Measurements from ENCODE around the gene APCDD1. TPM values are rescaled to one million over a fixed set of nuclear protein-coding genes. Genes with fewer than 3 reads are reported as not detected.

Gene APCDD1
- total RNA-seq, 1 donor from 2014 or later = 171 TPM

DNA sequence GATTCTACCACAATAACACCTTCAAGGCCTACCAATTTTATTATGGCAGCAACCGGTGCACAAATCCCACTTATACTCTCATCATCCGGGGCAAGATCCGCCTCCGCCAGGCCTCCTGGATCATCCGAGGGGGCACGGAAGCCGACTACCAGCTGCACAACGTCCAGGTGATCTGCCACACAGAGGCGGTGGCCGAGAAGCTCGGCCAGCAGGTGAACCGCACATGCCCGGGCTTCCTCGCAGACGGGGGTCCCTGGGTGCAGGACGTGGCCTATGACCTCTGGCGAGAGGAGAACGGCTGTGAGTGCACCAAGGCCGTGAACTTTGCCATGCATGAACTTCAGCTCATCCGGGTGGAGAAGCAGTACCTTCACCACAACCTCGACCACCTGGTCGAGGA, 17.1 kb downstream of the APCDD1 start:
- H3K4me1 Mint-ChIP-seq (ENCODE audit: low read depth, unreplicated experiment) = peaks cover 26% of the 10 kb centered on the region
- no peak overlapping the region for H3K4me3 Mint-ChIP-seq (ENCODE audit: unreplicated experiment)
- peaks cover 3% of the 10 kb centered on the region for H3K27me3 Mint-ChIP-seq (ENCODE audit: unreplicated experiment)
- TF ChIP-seq CTCF (IDR thresholded peaks at IDR 0.05; ENCODE audit: partially characterized antibody, unreplicated experiment) = no peak
- peaks cover 2% of the 10 kb centered on the region for H3K9me3 Mint-ChIP-seq (ENCODE audit: unreplicated experiment)
- no peak overlapping the region for H3K27ac Mint-ChIP-seq (ENCODE audit: unreplicated experiment)
- no peak for DNase-seq
- H3K36me3 Mint-ChIP-seq (ENCODE audit: unreplicated experiment) = peaks cover 22% of the 10 kb centered on the region

DNA sequence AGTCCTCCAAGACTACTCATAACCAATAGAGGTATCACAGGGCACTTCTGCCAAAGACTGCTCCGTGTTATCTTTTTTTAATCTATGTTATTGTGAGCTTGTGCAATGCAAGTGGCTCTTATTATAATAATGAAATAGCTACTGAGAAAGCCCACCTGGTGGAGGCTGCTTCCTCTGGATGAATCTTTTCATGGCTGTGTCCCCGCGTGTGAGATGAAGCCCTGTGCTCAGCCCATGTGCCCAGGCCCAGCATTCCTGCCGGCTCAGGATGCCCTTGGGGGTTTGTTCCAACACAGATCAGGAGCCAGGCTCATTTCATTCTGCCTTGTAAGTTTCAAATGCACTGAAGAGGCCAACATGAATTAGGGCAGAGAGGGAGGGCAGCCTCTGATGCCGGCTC, 18.7 kb downstream of the APCDD1 start:
- TF ChIP-seq CTCF (IDR thresholded peaks at IDR 0.05; ENCODE audit: partially characterized antibody, unreplicated experiment) = no peak
- no peak for DNase-seq
- Mint-ChIP-seq H3K27me3 (ENCODE audit: unreplicated experiment) (peaks cover 3% of the 10 kb centered on the region), H3K9me3 (ENCODE audit: unreplicated experiment) (peaks cover 2% of the 10 kb centered on the region), H3K36me3 (ENCODE audit: unreplicated experiment) (peaks cover 22% of the 10 kb centered on the region), H3K4me3 (ENCODE audit: unreplicated experiment) (no peak overlapping the region), H3K4me1 (ENCODE audit: low read depth, unreplicated experiment) (peaks cover 22% of the 10 kb centered on the region), H3K27ac (ENCODE audit: unreplicated experiment) (no peak overlapping the region)

DNA sequence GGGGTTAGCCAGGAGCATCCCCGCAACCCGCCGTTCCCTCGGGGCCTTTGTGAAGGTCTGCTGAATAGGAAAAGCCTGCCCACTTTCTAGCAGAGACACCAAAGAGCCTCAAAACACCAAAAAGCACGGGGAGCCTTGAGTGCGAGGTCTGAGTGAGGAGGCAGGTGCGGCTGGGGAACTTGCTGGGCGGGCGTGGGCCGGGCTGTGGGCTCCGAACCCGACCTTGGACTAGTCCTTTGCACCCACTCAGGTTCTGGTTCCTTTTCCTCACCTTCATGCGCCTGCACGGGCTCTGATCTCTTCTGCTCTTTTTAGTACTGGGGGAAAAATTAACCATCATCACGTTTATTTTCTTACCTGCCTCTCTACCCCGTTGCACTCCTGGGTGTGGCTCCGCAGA, 19.9 kb downstream of the APCDD1 start:
- peaks cover 3% of the 10 kb centered on the region for H3K27me3 Mint-ChIP-seq (ENCODE audit: unreplicated experiment)
- no peak for DNase-seq
- no peak overlapping the region for H3K4me3 Mint-ChIP-seq (ENCODE audit: unreplicated experiment)
- peaks cover 2% of the 10 kb centered on the region for H3K9me3 Mint-ChIP-seq (ENCODE audit: unreplicated experiment)
- no peak for TF ChIP-seq CTCF (IDR thresholded peaks at IDR 0.05; ENCODE audit: partially characterized antibody, unreplicated experiment)
- peaks cover 16% of the 10 kb centered on the region for H3K4me1 Mint-ChIP-seq (ENCODE audit: low read depth, unreplicated experiment)
- H3K27ac Mint-ChIP-seq (ENCODE audit: unreplicated experiment) = no peak overlapping the region
- peaks cover 19% of the 10 kb centered on the region for H3K36me3 Mint-ChIP-seq (ENCODE audit: unreplicated experiment)

DNA sequence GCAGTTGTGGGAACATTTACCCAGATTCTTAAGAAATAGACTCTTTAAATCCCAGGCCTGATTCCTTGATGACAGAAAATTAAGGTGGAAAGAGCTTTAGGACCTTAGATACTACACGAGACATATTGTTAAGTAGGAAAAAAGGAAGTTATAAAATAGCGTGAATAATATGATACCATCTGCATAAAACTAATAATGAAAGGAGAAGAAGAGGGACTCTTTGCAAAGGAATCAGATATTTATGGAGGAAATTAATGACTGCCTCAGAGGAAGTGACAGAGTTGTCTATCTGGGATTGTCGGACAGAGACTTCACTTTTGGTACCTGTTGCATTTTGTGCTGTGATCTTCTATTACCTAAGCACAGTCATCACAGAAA, 20.8 kb downstream of the APCDD1 start:
- peaks cover 19% of the 10 kb centered on the region for H3K36me3 Mint-ChIP-seq (ENCODE audit: unreplicated experiment)
- no peak overlapping the region for H3K4me3 Mint-ChIP-seq (ENCODE audit: unreplicated experiment)
- peaks cover 3% of the 10 kb centered on the region for H3K27me3 Mint-ChIP-seq (ENCODE audit: unreplicated experiment)
- H3K27ac Mint-ChIP-seq (ENCODE audit: unreplicated experiment) = no peak overlapping the region
- H3K9me3 Mint-ChIP-seq (ENCODE audit: unreplicated experiment) = peaks cover 2% of the 10 kb centered on the region
- no peak for TF ChIP-seq CTCF (IDR thresholded peaks at IDR 0.05; ENCODE audit: partially characterized antibody, unreplicated experiment)
- DNase-seq = no peak
- peaks cover 16% of the 10 kb centered on the region for H3K4me1 Mint-ChIP-seq (ENCODE audit: low read depth, unreplicated experiment)

DNA sequence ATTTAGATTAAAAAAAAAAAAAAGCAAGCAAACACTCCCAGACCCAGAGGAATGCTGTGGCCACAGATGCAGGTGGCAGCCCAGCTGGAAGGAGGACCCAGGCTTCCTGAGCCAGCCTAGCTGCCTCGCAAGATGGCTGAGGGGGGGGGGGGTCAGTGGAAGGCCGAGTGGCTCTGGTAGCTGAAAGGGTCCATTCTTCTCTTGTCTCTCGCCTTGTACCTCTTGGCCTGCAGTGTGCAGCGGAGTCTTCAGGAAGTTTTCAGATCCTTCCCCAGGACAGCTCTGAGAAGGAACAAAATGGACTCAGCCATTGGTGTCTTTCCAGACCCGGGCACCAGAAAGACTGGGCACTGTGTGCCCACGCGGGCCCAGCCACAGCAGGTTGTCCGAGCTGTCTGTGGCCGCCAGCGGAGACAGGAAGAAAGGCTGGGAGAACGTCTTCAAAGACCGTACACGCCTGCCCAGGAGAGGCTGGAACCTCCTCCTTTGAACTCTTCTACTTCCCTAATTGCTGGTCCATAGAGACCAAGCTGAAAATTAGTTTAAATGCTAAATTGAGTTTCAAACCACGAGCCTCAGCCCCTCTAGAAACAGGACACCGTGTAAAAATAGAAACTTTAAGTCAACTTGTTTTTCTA, 21.3 kb downstream of the APCDD1 start:
- Mint-ChIP-seq H3K9me3 (ENCODE audit: unreplicated experiment) (peaks cover 2% of the 10 kb centered on the region), H3K4me1 (ENCODE audit: low read depth, unreplicated experiment) (peaks cover 16% of the 10 kb centered on the region), H3K27me3 (ENCODE audit: unreplicated experiment) (peaks cover 3% of the 10 kb centered on the region), H3K27ac (ENCODE audit: unreplicated experiment) (no peak overlapping the region), H3K36me3 (ENCODE audit: unreplicated experiment) (peaks cover 19% of the 10 kb centered on the region), H3K4me3 (ENCODE audit: unreplicated experiment) (no peak overlapping the region)
- no peak for TF ChIP-seq CTCF (IDR thresholded peaks at IDR 0.05; ENCODE audit: partially characterized antibody, unreplicated experiment)
- no peak for DNase-seq
